ENCODE data around the gene ADAMTSL1.

The ADAMTSL1 gene

GRCh38 chr9:18692268-18692667 lies 218.3 kb downstream of the ADAMTSL1 start:
- Histone ChIP-seq H3K9ac (ENCODE audit: low read length) (no peak overlapping the region), H3K27ac (ENCODE audit: low read depth, low read length) (no peak overlapping the region), H3K36me3 (ENCODE audit: insufficient read depth, low read length) (no peaks in the 10 kb centered on the region), H3K4me1 (ENCODE audit: insufficient read depth, low read length) (no peaks in the 10 kb centered on the region), H3K4me3 (ENCODE audit: low read depth in 1 of 2, low read length in 2 of 2) (no peak overlapping the region), H3K27me3 (ENCODE audit: control insufficient read depth in 1 of 2, insufficient read depth in 2 of 2, low read length in 2 of 2) (no peaks in the 10 kb centered on the region), H3K9me3 (ENCODE audit: low read length) (no peaks in the 10 kb centered on the region)

- H3K9ac ChIP-seq (ENCODE audit: low read length): no peak overlapping the region
Observed at GRCh38 chr9:18692962-18693361, 219.0 kb downstream of the ADAMTSL1 start.

GRCh38 chr9:18694959-18695668 lies 221.2 kb downstream of the ADAMTSL1 start:
- Histone ChIP-seq H3K27me3 (ENCODE audit: control insufficient read depth in 1 of 2, insufficient read depth in 2 of 2, low read length in 2 of 2) (no peaks in the 10 kb centered on the region), H3K27ac (ENCODE audit: low read depth, low read length) (no peak overlapping the region), H3K36me3 (ENCODE audit: insufficient read depth, low read length) (no peaks in the 10 kb centered on the region), H3K9me3 (ENCODE audit: low read length) (no peaks in the 10 kb centered on the region), H3K4me3 (ENCODE audit: low read depth in 1 of 2, low read length in 2 of 2) (no peak overlapping the region), H3K9ac (ENCODE audit: low read length) (no peak overlapping the region), H3K4me1 (ENCODE audit: insufficient read depth, low read length) (no peaks in the 10 kb centered on the region)

More at GRCh38 chr9:18692962-18693361, 219.0 kb downstream of the ADAMTSL1 start:
- H3K27me3 ChIP-seq (ENCODE audit: control insufficient read depth in 1 of 2, insufficient read depth in 2 of 2, low read length in 2 of 2): no peaks in the 10 kb centered on the region
- no peak overlapping the region for H3K27ac ChIP-seq (ENCODE audit: low read depth, low read length)
- H3K36me3 ChIP-seq (ENCODE audit: insufficient read depth, low read length): no peaks in the 10 kb centered on the region
- no peak overlapping the region for H3K4me3 ChIP-seq (ENCODE audit: low read depth in 1 of 2, low read length in 2 of 2)
- no peaks in the 10 kb centered on the region for H3K9me3 ChIP-seq (ENCODE audit: low read length)
- no peaks in the 10 kb centered on the region for H3K4me1 ChIP-seq (ENCODE audit: insufficient read depth, low read length)

DNA sequence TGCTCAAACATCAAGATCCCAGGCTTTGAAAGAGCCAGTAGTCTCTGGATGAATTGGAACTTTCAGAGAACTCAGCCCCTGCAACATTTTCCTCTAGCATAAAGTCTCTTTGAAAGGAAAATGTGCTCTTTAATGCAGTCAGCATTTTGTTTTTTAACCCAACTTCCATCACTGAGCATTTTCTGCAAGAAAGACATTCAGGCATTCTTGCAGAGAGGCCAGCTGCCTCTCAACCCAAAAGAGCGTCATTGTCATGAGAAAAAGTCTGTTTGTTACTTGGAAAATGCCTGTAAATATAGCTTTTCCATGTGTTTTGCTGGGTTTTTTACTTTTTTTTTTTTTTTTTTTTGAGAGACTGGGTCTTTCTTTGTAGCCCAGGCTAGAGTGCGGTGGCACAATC lies 225.0 kb downstream of the ADAMTSL1 start:
- no peak overlapping the region for H3K9ac ChIP-seq (ENCODE audit: low read length)
- H3K36me3 ChIP-seq (ENCODE audit: insufficient read depth, low read length): no peaks in the 10 kb centered on the region
- H3K4me3 ChIP-seq (ENCODE audit: low read depth in 1 of 2, low read length in 2 of 2): no peak overlapping the region
- H3K27ac ChIP-seq (ENCODE audit: low read depth, low read length): no peak overlapping the region
- H3K27me3 ChIP-seq (ENCODE audit: control insufficient read depth in 1 of 2, insufficient read depth in 2 of 2, low read length in 2 of 2): no peaks in the 10 kb centered on the region
- H3K9me3 ChIP-seq (ENCODE audit: low read length): no peaks in the 10 kb centered on the region
- H3K4me1 ChIP-seq (ENCODE audit: insufficient read depth, low read length): peaks cover 3% of the 10 kb centered on the region

DNA sequence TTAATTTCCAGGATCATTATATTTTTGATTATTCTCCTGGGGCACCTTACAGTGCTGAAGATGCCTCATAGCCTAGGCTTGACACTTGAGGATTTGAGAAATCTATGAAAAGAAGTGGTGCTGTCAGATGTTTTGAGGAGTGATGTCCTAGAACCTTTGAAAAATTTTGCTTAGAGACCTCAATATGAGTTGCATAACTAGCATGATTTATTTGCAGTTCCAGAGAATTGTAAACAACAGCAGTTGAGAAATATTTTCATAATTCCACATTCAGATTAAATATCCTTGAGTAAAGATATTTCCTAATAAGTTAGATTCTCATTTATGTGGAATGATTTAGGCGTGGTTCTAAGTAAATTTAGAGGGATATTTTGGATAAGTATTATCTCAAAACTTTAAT lies 225.8 kb downstream of the ADAMTSL1 start:
- H3K4me3 ChIP-seq (ENCODE audit: low read depth in 1 of 2, low read length in 2 of 2): no peak overlapping the region
- H3K9me3 ChIP-seq (ENCODE audit: low read length): no peaks in the 10 kb centered on the region
- H3K27ac ChIP-seq (ENCODE audit: low read depth, low read length): no peak overlapping the region

GRCh38 chr9:18700714-18701113 lies 226.8 kb downstream of the ADAMTSL1 start:
- no peaks in the 10 kb centered on the region for H3K27me3 ChIP-seq (ENCODE audit: control insufficient read depth in 1 of 2, insufficient read depth in 2 of 2, low read length in 2 of 2)
- H3K36me3 ChIP-seq (ENCODE audit: insufficient read depth, low read length): no peaks in the 10 kb centered on the region
- H3K9ac ChIP-seq (ENCODE audit: low read length): no peak overlapping the region
- H3K9me3 ChIP-seq (ENCODE audit: low read length): no peaks in the 10 kb centered on the region
- no peak overlapping the region for H3K27ac ChIP-seq (ENCODE audit: low read depth, low read length)
- peaks cover 12% of the 10 kb centered on the region for H3K4me1 ChIP-seq (ENCODE audit: insufficient read depth, low read length)
- no peak overlapping the region for H3K4me3 ChIP-seq (ENCODE audit: low read depth in 1 of 2, low read length in 2 of 2)

More for the DNA sequence above, 225.8 kb downstream of the ADAMTSL1 start:
- H3K4me1 ChIP-seq (ENCODE audit: insufficient read depth, low read length): peaks cover 8% of the 10 kb centered on the region
- no peaks in the 10 kb centered on the region for H3K36me3 ChIP-seq (ENCODE audit: insufficient read depth, low read length)
- H3K9ac ChIP-seq (ENCODE audit: low read length): no peak overlapping the region
- H3K27me3 ChIP-seq (ENCODE audit: control insufficient read depth in 1 of 2, insufficient read depth in 2 of 2, low read length in 2 of 2): no peaks in the 10 kb centered on the region

DNA sequence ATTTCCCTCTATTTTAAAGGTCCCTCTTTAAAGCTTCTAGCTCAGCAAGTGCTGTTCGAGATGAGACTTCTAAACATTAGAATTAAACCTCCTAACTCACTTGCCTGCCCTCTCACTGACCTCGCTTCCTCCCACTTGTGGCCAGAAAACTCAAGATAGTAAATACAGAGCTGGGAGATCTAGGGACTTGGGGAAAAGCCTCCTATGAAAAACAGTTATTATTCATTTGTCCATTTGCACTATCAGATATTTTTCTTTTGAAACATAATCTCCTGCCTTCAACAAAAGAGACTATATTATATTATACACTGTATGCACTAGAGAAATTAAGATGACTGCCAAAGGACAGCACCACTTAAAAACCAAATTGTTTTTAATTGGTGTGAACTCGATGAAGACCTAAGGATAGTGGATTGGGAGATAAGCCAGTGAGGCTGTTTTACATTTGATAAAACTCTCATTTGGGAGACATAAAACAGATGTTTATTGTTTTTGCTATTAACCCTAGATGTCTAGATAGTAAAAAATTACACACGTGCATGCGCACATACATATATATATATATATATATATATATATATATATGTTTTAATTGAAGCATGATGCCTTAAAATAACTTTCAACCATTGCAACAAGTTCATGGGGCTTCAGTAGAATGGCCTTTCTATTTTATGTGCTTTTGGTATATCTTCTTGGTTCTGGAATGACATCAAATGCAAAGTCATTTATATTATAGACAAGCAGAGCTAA lies 229.4 kb downstream of the ADAMTSL1 start:
- Histone ChIP-seq H3K36me3 (ENCODE audit: insufficient read depth, low read length) (no peaks in the 10 kb centered on the region), H3K27me3 (ENCODE audit: control insufficient read depth in 1 of 2, insufficient read depth in 2 of 2, low read length in 2 of 2) (no peaks in the 10 kb centered on the region), H3K4me1 (ENCODE audit: insufficient read depth, low read length) (peaks cover 26% of the 10 kb centered on the region), H3K9ac (ENCODE audit: low read length) (no peak overlapping the region), H3K9me3 (ENCODE audit: low read length) (no peaks in the 10 kb centered on the region), H3K4me3 (ENCODE audit: low read depth in 1 of 2, low read length in 2 of 2) (no peak overlapping the region), H3K27ac (ENCODE audit: low read depth, low read length) (no peak overlapping the region)

DNA sequence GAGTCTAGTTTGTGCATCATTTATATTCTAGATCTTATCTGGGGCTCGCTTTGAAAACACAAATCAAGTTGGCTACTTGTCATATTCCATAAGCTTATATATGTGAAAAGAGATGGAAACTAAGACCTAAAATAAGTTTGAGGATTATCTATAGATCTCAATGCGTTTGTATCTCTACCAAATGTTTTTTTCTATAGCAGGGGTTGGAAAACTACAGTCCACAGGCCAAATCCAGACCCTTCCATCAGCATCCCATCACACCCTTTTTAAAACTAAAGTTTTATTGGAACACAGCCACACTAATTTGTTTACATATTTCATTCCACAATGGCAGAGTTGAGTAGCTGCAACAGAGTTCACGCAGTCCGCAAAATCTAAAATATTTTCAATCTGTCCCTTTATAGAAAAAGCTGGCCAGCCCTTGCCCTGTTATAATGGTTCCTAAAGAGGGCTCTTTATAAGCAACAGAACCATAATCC lies 230.0 kb downstream of the ADAMTSL1 start:
- no peaks in the 10 kb centered on the region for H3K36me3 ChIP-seq (ENCODE audit: insufficient read depth, low read length)
- peaks cover 26% of the 10 kb centered on the region for H3K4me1 ChIP-seq (ENCODE audit: insufficient read depth, low read length)
- H3K9me3 ChIP-seq (ENCODE audit: low read length): no peaks in the 10 kb centered on the region
- no peak overlapping the region for H3K9ac ChIP-seq (ENCODE audit: low read length)
- no peaks in the 10 kb centered on the region for H3K27me3 ChIP-seq (ENCODE audit: control insufficient read depth in 1 of 2, insufficient read depth in 2 of 2, low read length in 2 of 2)
- no peak overlapping the region for H3K27ac ChIP-seq (ENCODE audit: low read depth, low read length)
- H3K4me3 ChIP-seq (ENCODE audit: low read depth in 1 of 2, low read length in 2 of 2): no peak overlapping the region

DNA sequence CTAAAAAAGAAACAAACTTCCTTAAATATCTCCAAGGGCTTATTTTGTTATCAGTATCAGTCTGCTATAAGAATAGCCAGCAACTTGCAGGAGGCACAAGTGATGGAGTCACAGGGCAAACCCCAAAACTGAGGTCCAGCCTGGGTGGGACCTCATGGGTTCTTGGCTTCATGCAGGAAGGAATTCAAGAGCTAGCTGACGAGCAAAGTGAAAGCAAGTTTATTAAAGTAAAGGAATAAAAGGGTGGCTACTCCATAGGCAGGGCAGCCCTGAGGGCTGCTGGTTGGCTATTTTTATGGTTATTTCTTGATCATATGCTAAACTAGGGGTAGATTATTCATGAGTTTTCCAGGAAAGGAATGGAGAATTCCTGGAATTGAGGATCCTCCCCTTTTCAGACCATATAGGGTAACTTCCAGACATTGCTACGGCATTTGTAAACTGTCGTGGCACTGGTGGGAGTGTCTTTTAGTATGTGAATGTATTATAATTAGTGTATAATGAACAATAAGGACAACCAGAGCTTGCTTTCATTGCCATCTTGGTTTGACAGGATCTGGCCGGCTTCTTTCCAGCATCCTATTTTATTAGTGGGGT lies 231.9 kb downstream of the ADAMTSL1 start:
- H3K9me3 ChIP-seq (ENCODE audit: low read length): no peaks in the 10 kb centered on the region
- H3K4me3 ChIP-seq (ENCODE audit: low read depth in 1 of 2, low read length in 2 of 2): no peak overlapping the region
- no peak overlapping the region for H3K9ac ChIP-seq (ENCODE audit: low read length)
- H3K4me1 ChIP-seq (ENCODE audit: insufficient read depth, low read length): peaks cover 26% of the 10 kb centered on the region
- no peaks in the 10 kb centered on the region for H3K27me3 ChIP-seq (ENCODE audit: control insufficient read depth in 1 of 2, insufficient read depth in 2 of 2, low read length in 2 of 2)
- H3K27ac ChIP-seq (ENCODE audit: low read depth, low read length): no peak overlapping the region
- H3K36me3 ChIP-seq (ENCODE audit: insufficient read depth, low read length): no peaks in the 10 kb centered on the region

GRCh38 chr9:18706648-18707047 lies 232.7 kb downstream of the ADAMTSL1 start:
- no peaks in the 10 kb centered on the region for H3K27me3 ChIP-seq (ENCODE audit: control insufficient read depth in 1 of 2, insufficient read depth in 2 of 2, low read length in 2 of 2)
- peaks cover 26% of the 10 kb centered on the region for H3K4me1 ChIP-seq (ENCODE audit: insufficient read depth, low read length)
- H3K9me3 ChIP-seq (ENCODE audit: low read length): no peaks in the 10 kb centered on the region
- no peak overlapping the region for H3K9ac ChIP-seq (ENCODE audit: low read length)
- no peak overlapping the region for H3K27ac ChIP-seq (ENCODE audit: low read depth, low read length)
- no peaks in the 10 kb centered on the region for H3K36me3 ChIP-seq (ENCODE audit: insufficient read depth, low read length)
- no peak overlapping the region for H3K4me3 ChIP-seq (ENCODE audit: low read depth in 1 of 2, low read length in 2 of 2)

DNA sequence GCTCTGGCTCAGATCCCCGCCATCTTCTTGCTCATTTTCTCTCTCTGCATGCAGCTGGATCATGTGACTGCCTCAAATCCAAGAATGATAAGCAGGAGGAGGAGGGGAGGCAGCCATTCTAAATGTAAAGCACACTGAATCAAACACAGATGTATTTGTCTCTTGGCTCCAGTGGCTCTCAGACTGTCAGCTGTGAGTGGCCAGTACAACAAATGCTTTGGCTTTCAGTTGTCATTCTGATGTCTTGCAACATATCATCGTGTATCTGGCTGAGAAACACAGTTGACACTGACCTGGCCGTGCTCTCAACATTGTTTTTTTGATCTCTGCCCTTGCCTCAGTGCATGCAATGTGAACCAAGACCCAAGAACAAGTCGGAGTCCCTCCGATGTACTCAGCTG lies 233.1 kb downstream of the ADAMTSL1 start:
- Histone ChIP-seq H3K4me1 (ENCODE audit: insufficient read depth, low read length) (peaks cover 26% of the 10 kb centered on the region), H3K27ac (ENCODE audit: low read depth, low read length) (no peak overlapping the region), H3K4me3 (ENCODE audit: low read depth in 1 of 2, low read length in 2 of 2) (no peak overlapping the region), H3K9ac (ENCODE audit: low read length) (no peak overlapping the region), H3K27me3 (ENCODE audit: control insufficient read depth in 1 of 2, insufficient read depth in 2 of 2, low read length in 2 of 2) (no peaks in the 10 kb centered on the region), H3K36me3 (ENCODE audit: insufficient read depth, low read length) (no peaks in the 10 kb centered on the region), H3K9me3 (ENCODE audit: low read length) (no peaks in the 10 kb centered on the region)
